Stimulated activated CD4-positive, alpha-beta T cell treated with anti-CD3 and anti-CD28 coated beads, Interleukin-12 subunit alpha, Interleukin-12 subunit beta, amount 100 ng/mL, for 24 hours (primary cell): ENCODE data around the gene CD4.
"Not testable (repeated sequence)": the region's sequence is repeated elsewhere in the genome, so short reads cannot be mapped to it uniquely, and the experiment has no call there.

Experiments
- DNase-seq, 2 experiments: peaks; one replicate each; pipeline ENCODE4 v3.0.0-alpha.2; 2020; ENCODE audit warnings: low read depth in 2 of 2

The CD4 gene

DNA sequence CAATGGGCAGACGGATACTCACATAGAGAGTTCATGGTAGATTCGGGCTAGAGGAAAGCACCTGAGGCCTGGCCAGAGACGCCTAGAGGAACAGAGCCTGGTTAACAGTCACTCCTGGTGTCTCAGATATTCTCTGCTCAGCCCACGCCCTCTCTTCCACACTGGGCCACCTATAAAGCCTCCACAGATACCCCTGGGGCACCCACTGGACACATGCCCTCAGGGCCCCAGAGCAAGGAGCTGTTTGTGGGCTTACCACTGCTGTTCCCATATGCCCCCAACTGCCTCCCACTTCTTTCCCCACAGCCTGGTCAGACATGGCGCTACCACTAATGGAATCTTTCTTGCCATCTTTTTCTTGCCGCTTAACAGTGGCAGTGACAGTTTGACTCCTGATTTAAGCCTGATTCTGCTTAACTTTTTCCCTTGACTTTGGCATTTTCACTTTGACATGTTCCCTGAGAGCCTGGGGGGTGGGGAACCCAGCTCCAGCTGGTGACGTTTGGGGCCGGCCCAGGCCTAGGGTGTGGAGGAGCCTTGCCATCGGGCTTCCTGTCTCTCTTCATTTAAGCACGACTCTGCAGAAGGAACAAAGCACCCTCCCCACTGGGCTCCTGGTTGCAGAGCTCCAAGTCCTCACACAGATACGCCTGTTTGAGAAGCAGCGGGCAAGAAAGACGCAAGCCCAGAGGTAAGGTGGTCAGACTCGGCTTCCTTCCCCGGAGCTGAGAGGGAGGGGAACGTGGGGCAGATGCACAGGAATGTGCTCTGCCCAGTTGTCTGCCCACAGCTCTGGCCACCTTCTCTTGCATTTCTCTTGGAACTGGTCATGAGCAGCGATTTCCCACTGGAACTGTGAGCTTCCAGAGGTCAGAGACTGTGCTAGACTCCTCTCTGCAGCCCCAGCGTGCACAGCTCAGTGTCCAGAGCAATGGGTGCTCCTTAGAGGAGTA lies at the start of gene CD4:
TSS of gene CD4 (plus strand) at position 557 of the 953 bp plus-strand sequence. CDS start 10,611 bp downstream, outside the sequence.
- DNase-seq: peak; percentile 63 to 86

GRCh38 chr12:6742080-6742479 lies 47.2 kb upstream of the CD4 start:
- not testable (repeated sequence) for DNase-seq

DNA sequence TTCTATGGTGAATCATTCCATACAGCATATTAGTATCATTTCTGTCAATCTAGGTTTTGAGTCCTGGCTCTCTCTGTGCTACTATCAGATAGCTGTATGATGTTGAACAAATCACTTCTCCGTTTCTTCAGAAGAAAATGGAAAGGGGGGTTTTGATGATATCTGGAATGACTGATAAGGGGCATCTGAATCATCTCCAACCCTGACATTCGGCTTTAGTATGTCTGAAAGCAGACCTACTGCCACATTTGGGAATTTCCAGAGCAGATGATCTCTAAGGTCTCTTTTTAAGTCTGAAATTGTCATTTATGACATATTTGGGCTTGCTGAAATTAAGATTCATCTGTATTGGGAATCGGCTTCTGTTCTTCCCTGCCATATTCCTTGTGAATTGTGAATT lies 46.5 kb upstream of the CD4 start:
- DNase-seq: no peak

DNA sequence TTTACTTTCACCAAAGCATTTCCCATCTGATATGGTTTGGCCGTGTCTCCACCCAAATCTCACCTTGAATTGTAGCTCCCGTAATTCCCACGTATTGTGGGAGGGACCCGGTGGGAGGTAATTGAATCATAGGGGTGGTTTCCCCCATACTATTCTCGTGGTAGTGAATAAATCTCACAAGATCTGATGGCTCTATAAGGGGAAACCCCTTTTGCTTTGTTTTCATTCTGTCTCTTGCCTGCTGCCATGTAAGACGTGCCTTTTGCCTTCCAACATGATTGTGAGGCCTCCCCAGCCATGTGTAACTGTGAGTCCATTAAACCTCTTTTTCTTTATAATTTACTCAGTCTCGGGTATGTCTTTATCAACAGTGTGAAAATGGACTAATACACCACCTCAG lies 46.0 kb upstream of the CD4 start:
- not testable (repeated sequence) for DNase-seq

GRCh38 chr12:6745741-6746525 lies 43.4 kb upstream of the CD4 start:
- no peak for DNase-seq

GRCh38 chr12:6747216-6747615 lies 42.1 kb upstream of the CD4 start:
- DNase-seq: no peak

- no peak for DNase-seq
These were observed 40.6 kb upstream of the CD4 start for GRCh38 chr12:6748761-6749160.

DNA sequence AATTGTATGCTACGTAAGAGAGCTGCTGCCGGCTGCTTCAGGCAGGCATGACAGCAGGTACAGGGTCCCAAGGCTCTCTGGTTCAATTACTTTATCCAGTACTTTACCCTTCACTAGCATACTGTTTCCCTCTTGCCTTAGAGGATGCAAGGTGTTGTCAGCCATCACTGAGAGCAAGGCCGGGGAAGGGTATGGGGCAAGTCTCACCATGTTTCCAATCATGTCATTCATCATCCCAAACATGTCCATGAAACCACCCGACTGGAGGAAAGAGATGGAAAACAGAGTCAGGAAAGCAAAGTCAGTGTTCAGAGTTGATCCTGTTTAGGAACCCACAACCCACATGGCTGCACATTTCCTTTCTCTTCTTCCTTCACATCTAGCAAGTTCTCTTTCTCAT lies 38.8 kb upstream of the CD4 start:
- no peak for DNase-seq

DNA sequence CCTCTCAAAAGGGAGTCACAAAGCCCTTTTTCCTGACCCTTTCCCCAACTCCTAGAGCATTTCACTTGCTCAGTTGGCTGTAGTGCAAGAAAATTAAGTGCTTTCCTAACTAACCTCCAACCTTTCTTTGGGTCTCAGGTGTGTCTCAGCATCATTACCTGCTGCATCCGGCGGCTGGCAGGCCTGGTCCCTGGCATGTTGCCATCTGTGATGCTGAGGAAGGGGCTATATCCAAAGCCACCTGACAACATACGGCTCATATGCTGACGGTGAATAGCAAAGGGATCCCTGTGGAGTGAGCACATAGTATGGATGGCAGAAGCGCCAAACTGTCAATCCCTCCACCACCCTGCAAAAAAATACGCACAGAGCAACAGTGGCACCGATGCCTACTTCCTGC lies 37.6 kb upstream of the CD4 start:
- DNase-seq: no peak

DNA sequence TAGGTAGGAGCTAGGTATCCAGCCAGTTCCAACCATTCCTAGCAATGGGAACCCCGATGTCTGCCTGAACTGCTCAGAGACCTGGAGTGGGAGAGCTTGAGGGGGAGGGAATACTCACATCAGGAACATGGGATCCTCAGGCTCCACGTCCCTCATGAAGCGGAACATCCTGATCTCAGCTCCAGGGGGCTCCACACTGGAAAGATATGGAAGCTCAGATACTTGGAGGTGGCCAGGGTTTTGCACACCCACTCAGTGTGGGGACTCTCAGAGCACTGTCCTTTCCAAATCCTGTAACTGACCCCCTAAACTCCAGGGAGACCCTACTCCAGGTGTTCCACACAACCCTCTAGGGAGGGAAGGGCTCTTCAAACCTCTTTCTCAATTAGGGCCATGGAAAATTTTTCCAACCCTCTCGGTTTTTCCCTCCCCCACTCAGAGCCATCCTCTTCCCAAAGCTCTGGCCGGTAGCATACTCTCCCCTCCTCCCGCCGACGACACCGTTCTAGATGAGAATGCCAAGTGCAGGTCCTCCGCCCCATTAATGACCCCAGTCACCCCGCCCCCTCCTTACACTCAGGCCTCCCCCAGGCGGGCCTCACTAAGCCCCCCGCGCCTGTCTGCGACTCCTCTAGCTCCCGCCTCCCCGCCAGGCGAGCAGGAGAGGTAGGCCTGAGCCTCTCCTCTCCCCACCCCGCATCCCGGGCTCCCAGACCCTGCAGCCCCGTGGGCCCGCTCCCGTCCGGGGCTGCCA lies 37.0 kb upstream of the CD4 start:
- DNase-seq: no peak

GRCh38 chr12:6752921-6753771 lies 36.2 kb upstream of the CD4 start, which contains the start of gene MLF2:
TSS of gene MLF2 (minus strand) at chr12:6753141. CDS start at chr12:6752334, 807 bp downstream.
- DNase-seq: peak; percentile 94 to 99

- no peak for DNase-seq
These were observed 35.5 kb upstream of the CD4 start for GRCh38 chr12:6753772-6754356.

GRCh38 chr12:6754411-6754810 lies 34.9 kb upstream of the CD4 start:
- no peak for DNase-seq

GRCh38 chr12:6757028-6757690 lies 32.2 kb upstream of the CD4 start:
- no peak for DNase-seq

DNA sequence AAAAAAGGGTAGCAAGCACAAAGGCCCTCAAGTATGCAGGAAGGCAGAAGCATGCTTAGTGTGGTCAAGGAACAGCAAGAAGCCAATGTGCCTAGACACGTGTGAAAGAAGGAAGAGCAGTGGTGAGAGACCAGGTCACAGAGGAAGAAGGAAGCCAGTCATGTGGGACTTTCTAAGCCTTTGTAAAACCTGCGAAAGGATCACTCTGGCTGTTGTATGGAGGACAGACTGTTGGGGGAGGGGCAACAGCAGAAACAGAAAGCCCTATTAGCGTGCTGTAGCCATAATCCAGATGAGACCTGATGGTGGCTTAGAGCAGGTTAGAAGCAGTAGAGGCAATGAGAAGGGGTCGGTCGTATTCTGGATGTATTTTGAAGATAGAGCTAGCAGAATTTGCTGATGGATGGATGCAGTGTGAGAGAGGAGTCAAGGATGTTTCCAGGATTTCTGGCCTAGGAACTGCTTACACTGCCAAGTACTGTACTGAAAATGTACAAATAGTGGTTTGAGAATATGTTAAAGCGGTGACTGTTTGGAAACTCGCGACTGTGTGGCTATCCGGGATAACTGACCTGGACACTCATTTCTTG lies 30.7 kb upstream of the CD4 start:
- no peak for DNase-seq

DNA sequence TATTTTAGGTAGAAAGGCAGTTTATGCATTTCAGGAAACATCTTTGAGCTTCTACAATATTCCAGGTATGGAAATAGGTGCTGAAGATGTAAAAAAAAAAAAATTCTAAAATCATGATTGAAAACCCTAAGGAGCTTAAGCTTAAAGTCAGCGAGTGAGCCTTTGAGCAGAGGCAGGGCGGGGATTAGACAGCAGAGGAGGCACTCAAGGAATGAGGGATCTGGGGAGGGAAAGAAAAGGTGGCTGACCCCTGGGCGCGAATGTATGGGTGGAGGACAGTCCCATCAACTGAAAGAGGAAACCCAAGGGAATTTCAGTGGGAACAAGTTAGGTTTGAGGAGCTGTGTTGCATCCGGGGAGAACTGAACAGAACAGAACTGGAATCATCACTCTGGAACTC lies 29.6 kb upstream of the CD4 start:
- no peak for DNase-seq

GRCh38 chr12:6763380-6763779 lies 25.9 kb upstream of the CD4 start:
- DNase-seq: no peak

DNA sequence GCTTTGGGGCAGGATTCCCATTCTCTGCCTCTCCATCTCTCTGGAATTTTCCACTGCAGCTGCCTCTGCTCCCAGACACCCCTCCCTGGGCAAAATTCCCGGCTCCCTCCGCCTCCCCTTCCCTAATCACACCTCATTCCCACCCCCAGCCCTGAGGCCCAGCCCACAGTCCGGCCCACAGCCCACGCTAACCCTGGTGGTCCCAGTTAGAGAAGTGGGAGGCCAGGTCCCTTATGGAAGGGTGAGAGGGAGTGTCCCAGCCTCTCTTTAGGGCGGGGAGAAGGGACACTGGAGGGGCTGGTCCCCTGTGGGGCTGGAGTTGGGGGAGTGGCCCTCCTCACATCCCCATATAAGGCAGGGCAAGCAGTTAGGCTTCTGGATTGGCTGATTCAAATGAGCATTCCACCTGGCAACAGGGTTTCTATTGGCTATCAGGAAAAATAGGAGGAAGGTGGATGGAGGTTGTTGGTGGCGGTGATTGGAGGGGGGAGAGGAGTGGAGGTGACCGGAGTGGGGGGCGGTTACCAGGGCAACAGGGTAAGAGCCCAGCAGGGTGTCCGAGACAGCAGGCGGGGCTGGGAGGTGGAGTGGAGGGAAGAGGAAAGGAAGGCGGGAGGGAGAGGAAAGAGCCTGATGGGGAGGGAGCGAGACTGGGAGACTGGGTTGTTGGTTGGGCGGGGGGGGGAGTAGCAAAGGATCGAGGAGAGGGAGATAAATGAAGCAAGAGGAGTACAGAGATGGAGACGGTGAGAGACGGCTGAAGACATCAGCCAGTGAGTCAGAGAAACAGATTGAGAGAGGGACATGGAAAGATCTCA lies 25.1 kb upstream of the CD4 start:
- no peak for DNase-seq
